Hepatocyte (in vitro differentiated cells): ENCODE results near the gene ARID4B. TPM values are rescaled to one million over a fixed set of nuclear protein-coding genes. Genes with fewer than 3 reads are reported as not detected.

ENCODE experiments used
- DNase-seq: peaks from one replicate; pipeline ENCODE4 v3.0.0-alpha.2; 2016; ENCODE audit warnings: low spot score
- H2AFZ ChIP-seq: fragments of 200-600 bp; sonication (generic); 2 replicates; pipeline ENCODE4 v1.6.0; 2016; ENCODE audit warnings: antibody characterized with exemption, mild to moderate bottlenecking
- H3K27ac ChIP-seq: fragments of 200-600 bp; sonication (generic); 2 replicates; pipeline ENCODE4 v1.5.1; 2016; ENCODE audit warnings: mild to moderate bottlenecking
- H3K27me3 ChIP-seq: fragments of 200-600 bp; sonication (generic); 2 replicates; pipeline ENCODE4 v1.6.1; 2016
- H3K36me3 ChIP-seq: fragments of 200-600 bp; sonication (generic); replicated peaks from 2 replicates; pipeline ENCODE4 v1.5.1; 2016; ENCODE audit warnings: low read depth; ENCODE audit not compliant: insufficient read depth
- H3K4me1 ChIP-seq: fragments of 200-600 bp; sonication (generic); 2 replicates; pipeline ENCODE4 v1.5.1; 2016; ENCODE audit warnings: mild to moderate bottlenecking, moderate library complexity; ENCODE audit not compliant: insufficient read depth
- H3K4me2 ChIP-seq: fragments of 200-600 bp; sonication (generic); 2 replicates; pipeline ENCODE4 v1.6.0; 2016
- H3K4me3 ChIP-seq: fragments of 200-600 bp; sonication (generic); 2 replicates; pipeline ENCODE4 v1.5.1; 2016; ENCODE audit warnings: mild to moderate bottlenecking
- H3K79me2 ChIP-seq: fragments of 200-600 bp; sonication (generic); 2 replicates; pipeline ENCODE4 v1.6.0; 2017; ENCODE audit warnings: mild to moderate bottlenecking
- H3K9me2 ChIP-seq: fragments of 200-600 bp; sonication (generic); replicated peaks from 2 replicates; pipeline ENCODE4 v1.6.0; 2017; ENCODE audit warnings: mild to moderate bottlenecking; ENCODE audit not compliant: insufficient read depth
- H3K9me3 ChIP-seq: fragments of 200-600 bp; sonication (generic); 2 replicates; pipeline ENCODE4 v1.5.1; 2016; ENCODE audit warnings: low read depth, mild to moderate bottlenecking
- H4K20me1 ChIP-seq: fragments of 200-600 bp; sonication (generic); 2 replicates; pipeline ENCODE4 v1.6.0; 2016; ENCODE audit warnings: mild to moderate bottlenecking; ENCODE audit not compliant: insufficient read depth, poor library complexity, severe bottlenecking
- CTCF ChIP-seq: fragments of 200-600 bp; sonication (generic); IDR thresholded peaks from 2 replicates; pipeline ENCODE4 v1.5.1; 2016; ENCODE audit warnings: antibody characterized with exemption, mild to moderate bottlenecking; ENCODE audit not compliant: poor library complexity
- EZH2 ChIP-seq: fragments of 200-600 bp; sonication (generic); IDR thresholded peaks from 2 replicates; pipeline ENCODE4 v1.6.1; 2016; ENCODE audit warnings: antibody characterized with exemption, mild to moderate bottlenecking, borderline replicate concordance
- EZH2phosphoT487 ChIP-seq: fragments of 200-600 bp; sonication (generic); IDR thresholded peaks from one replicate; pipeline ENCODE4 v1.6.1; 2018; ENCODE audit warnings: antibody characterized with exemption, mild to moderate bottlenecking, low read depth, moderate library complexity; ENCODE audit not compliant: unreplicated experiment, severe bottlenecking
- WGBS: methylation state at CpG from one replicate; pipeline ENCODE4 v1.1.6; 2016; ENCODE audit warnings: low lambda C conversion rate; ENCODE audit errors: missing lambda C conversion rate; 5-methylcytosine and 5-hydroxymethylcytosine counted together
- polyA plus RNA-seq: library from polyadenylated mRNA; unstranded; fragments of >200 nt; fragmentation: Nextera tagmentation; extraction: Ambion mirVana; gene quantifications from 2 replicates; pipeline ENCODE4 v1.2.1, GENCODE V29; 2016
- total RNA-seq: library from RNA; depleted of rRNA; stranded (reverse); fragments of >200 nt; gene quantifications from 2 replicates; pipeline ENCODE4 v1.2.3, GENCODE V29; 2014

The ARID4B gene
- total and polyA plus RNA-seq, 2 experiments from 2014 or later = 29.4 to 35.0 TPM

- TF ChIP-seq CTCF = no peak
- TF ChIP-seq EZH2 = no peak
- no peak for TF ChIP-seq EZH2phosphoT487
- H3K4me1 ChIP-seq = no peaks in the 10 kb centered on the region
- no peak for DNase-seq
- no peak overlapping the region for H2AFZ ChIP-seq
- no peak overlapping the region for H3K27ac ChIP-seq
- H4K20me1 ChIP-seq = no peaks in the 10 kb centered on the region
- H3K79me2 ChIP-seq = peaks cover 50% of the 10 kb centered on the region
- H3K36me3 ChIP-seq = no peaks in the 10 kb centered on the region
- H3K27me3 ChIP-seq = no peaks in the 10 kb centered on the region
- H3K9me2 ChIP-seq = no peaks in the 10 kb centered on the region
- H3K4me3 ChIP-seq = no peak overlapping the region
- no peak overlapping the region for H3K4me2 ChIP-seq
- 100% methylated on average over 2 of the region's 2 CpGs for WGBS
- no peaks in the 10 kb centered on the region for H3K9me3 ChIP-seq
Observed at GRCh38 chr1:235246022-235246948, 81.7 kb downstream of the ARID4B start.

- H4K20me1 ChIP-seq = no peaks in the 10 kb centered on the region
- no peak overlapping the region for H2AFZ ChIP-seq
- no peak overlapping the region for H3K27ac ChIP-seq
- no peak for TF ChIP-seq CTCF
- no peak for TF ChIP-seq EZH2phosphoT487
- no peak for TF ChIP-seq EZH2
- no peaks in the 10 kb centered on the region for H3K9me3 ChIP-seq
- no peaks in the 10 kb centered on the region for H3K9me2 ChIP-seq
- H3K79me2 ChIP-seq = peaks cover 42% of the 10 kb centered on the region
- DNase-seq = no peak
- no peaks in the 10 kb centered on the region for H3K4me1 ChIP-seq
- 92% methylated on average over 9 of the region's 9 CpGs for WGBS
- no peak overlapping the region for H3K4me3 ChIP-seq
- H3K36me3 ChIP-seq = no peaks in the 10 kb centered on the region
- no peak overlapping the region for H3K4me2 ChIP-seq
- H3K27me3 ChIP-seq = no peaks in the 10 kb centered on the region
Observed at GRCh38 chr1:235244974-235245592, 82.9 kb downstream of the ARID4B start.

GRCh38 chr1:235240960-235241359 lies 87.0 kb downstream of the ARID4B start:
- Histone ChIP-seq H3K27me3 (no peaks in the 10 kb centered on the region), H3K9me2 (no peaks in the 10 kb centered on the region), H3K9me3 (no peaks in the 10 kb centered on the region), H3K79me2 (peaks cover 10% of the 10 kb centered on the region), H3K4me3 (no peak overlapping the region), H3K27ac (no peak overlapping the region), H2AFZ (no peak overlapping the region), H3K4me2 (no peak overlapping the region), H3K36me3 (no peaks in the 10 kb centered on the region), H4K20me1 (no peaks in the 10 kb centered on the region), H3K4me1 (no peaks in the 10 kb centered on the region)
- DNase-seq = no peak
- TF ChIP-seq EZH2phosphoT487 = no peak
- TF ChIP-seq CTCF = no peak
- TF ChIP-seq EZH2 = no peak
